ENCODE measurements around the gene GRB7. TPM values are rescaled to one million over a fixed set of nuclear protein-coding genes. Genes with fewer than 3 reads are reported as not detected.

GRB7 gene
- total RNA-seq, 1 experiment from 2014 or later: 2,531 TPM

GRCh38 chr17:39738568-39738901 lies 797 bp downstream of the GRB7 start:
- CTCF ChIA-PET: interaction anchor here (0.6 to 161.2 kb wide), 53 partner anchors 11 to 1400 kb away, joined by 3 to 42089 read pairs (median 11); partner anchors contain the start of genes ERBB2, GRB7, GSDMB and IKZF3
- Mint-ChIP-seq H3K9me3 (ENCODE audit: low read depth, unreplicated experiment) (no peaks in the 10 kb centered on the region), H3K36me3 (ENCODE audit: insufficient read depth, unreplicated experiment) (peaks cover 84% of the 10 kb centered on the region), H3K27me3 (ENCODE audit: unreplicated experiment) (no peaks in the 10 kb centered on the region), H3K27ac (ENCODE audit: unreplicated experiment) (peak overlapping the region; percentile 21), H3K4me1 (ENCODE audit: low read depth, unreplicated experiment) (peaks cover 54% of the 10 kb centered on the region), H3K4me3 (ENCODE audit: low read depth, unreplicated experiment) (peak overlapping the region; percentile 77)
- DNase-seq: peak; percentile 100
- no peak for TF ChIP-seq CTCF (IDR thresholded peaks at IDR 0.05; ENCODE audit: unreplicated experiment)
- intact Hi-C loops (cut with micrococcal nuclease; ENCODE audit: unreplicated experiment): loop anchor here (10.0 kb wide), 1 partner anchor 546 kb away; the partner anchor contains the start of gene CDC6
- no TSS peak for BruUV-seq (replicated peaks)

- Mint-ChIP-seq H3K27ac (ENCODE audit: unreplicated experiment) (peak overlapping the region; percentile 21), H3K4me1 (ENCODE audit: low read depth, unreplicated experiment) (peaks cover 54% of the 10 kb centered on the region), H3K27me3 (ENCODE audit: unreplicated experiment) (no peaks in the 10 kb centered on the region), H3K9me3 (ENCODE audit: low read depth, unreplicated experiment) (no peaks in the 10 kb centered on the region), H3K4me3 (ENCODE audit: low read depth, unreplicated experiment) (peak overlapping the region; percentile 77), H3K36me3 (ENCODE audit: insufficient read depth, unreplicated experiment) (peaks cover 91% of the 10 kb centered on the region)
- peak; percentile 100 for DNase-seq
- intact Hi-C loops (cut with micrococcal nuclease; ENCODE audit: unreplicated experiment): loop anchor here (1.0 to 10.0 kb wide), 11 partner anchors 15 to 546 kb away; partner anchors contain the start of genes CDC6, IKZF3 and PSMD3
- TSS peak; percentile 25 for BruUV-seq (replicated peaks)
- no peak for TF ChIP-seq CTCF (IDR thresholded peaks at IDR 0.05; ENCODE audit: unreplicated experiment)
- CTCF ChIA-PET: interaction anchor here (0.6 to 161.2 kb wide), 88 partner anchors 12 to 1301 kb away, joined by 3 to 42089 read pairs (median 8); partner anchors contain the start of genes ERBB2, FBXL20, GRB7 and GSDMB
Observed at GRCh38 chr17:39738983-39739884, 1.5 kb downstream of the GRB7 start.

DNA sequence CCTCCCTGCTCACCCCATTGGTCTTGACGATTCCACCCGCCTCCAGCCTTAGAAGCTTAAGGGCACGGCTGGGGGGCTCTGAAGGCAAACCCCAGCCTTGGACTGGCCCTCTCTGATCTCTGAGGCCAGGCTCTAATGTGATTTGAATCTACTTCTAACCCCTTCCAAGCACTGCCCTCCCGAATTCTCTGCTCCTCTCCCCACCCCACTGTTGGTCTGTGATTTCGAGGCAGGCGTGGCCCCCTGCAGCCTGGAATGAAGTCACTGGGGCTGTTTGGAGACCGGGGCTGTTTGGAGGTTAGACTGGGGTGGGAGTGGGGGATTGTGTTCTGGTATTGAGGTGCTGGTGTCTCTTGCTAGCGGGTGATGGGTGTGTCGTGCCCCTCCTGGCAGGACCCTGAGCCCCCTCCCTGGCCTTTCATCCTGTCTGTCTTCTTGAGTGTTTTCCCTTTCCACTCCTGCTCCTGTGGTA lies 2.2 kb downstream of the GRB7 start:
- CTCF ChIA-PET: interaction anchor here (0.6 to 161.2 kb wide), 68 partner anchors 13 to 989 kb away, joined by 3 to 42089 read pairs (median 10); partner anchors contain the start of genes ERBB2, FBXL20, GRB7 and GSDMB
- no peak for TF ChIP-seq CTCF (IDR thresholded peaks at IDR 0.05; ENCODE audit: unreplicated experiment)
- Mint-ChIP-seq H3K9me3 (ENCODE audit: low read depth, unreplicated experiment) (no peaks in the 10 kb centered on the region), H3K36me3 (ENCODE audit: insufficient read depth, unreplicated experiment) (peaks cover 98% of the 10 kb centered on the region), H3K4me1 (ENCODE audit: low read depth, unreplicated experiment) (peaks cover 54% of the 10 kb centered on the region), H3K27ac (ENCODE audit: unreplicated experiment) (peak overlapping the region; percentile 21), H3K27me3 (ENCODE audit: unreplicated experiment) (no peaks in the 10 kb centered on the region), H3K4me3 (ENCODE audit: low read depth, unreplicated experiment) (peak overlapping the region; percentile 77)
- intact Hi-C loops (cut with micrococcal nuclease; ENCODE audit: unreplicated experiment): loop anchor here (1.0 to 10.0 kb wide), 12 partner anchors 14 to 545 kb away; partner anchors contain the start of genes CDC6, IKZF3 and PSMD3
- no TSS peak for BruUV-seq (replicated peaks)
- peak; percentile 100 for DNase-seq

DNA sequence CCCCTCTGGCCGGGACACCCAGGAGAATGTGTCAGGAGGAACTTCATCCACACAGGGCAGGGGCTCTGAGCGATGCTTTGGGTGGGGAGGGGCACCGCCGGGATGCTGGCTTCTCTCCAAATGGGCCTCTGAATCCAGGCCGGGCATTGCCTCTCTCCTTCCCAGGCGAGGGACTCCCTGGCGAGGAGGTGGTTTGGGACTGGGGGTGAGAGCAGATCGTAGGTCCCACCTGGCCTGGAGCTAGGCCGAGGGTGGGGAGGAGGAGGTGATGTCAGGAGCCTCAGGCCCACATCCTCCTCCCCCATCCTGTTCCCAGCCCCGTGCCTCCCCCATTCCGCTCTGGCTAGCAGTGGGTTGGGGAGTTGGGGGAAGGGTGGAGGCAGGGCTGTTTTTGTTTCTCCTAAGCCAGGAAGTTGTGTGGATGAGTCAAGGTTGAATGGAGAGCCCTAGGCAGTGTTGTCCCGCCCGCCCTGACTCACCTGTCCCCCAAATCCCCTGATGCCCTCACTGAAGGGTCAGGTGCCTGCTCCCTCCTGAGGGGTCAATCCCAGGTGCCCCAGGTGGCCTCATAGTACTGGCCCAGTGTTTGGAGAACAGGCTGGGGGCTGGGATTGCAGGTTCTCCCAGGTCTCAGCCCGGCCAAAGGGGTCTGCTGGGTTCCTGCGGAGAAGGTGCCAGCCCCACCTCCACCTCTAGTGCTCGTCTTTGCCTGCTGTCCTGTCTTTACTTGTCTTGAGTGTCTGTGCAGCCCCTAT lies 2.8 kb downstream of the GRB7 start:
- peak overlapping the region; percentile 21 for H3K27ac Mint-ChIP-seq (ENCODE audit: unreplicated experiment)
- peaks cover 50% of the 10 kb centered on the region for H3K4me1 Mint-ChIP-seq (ENCODE audit: low read depth, unreplicated experiment)
- no TSS peak for BruUV-seq (replicated peaks)
- TF ChIP-seq CTCF (IDR thresholded peaks at IDR 0.05; ENCODE audit: unreplicated experiment): no peak
- H3K36me3 Mint-ChIP-seq (ENCODE audit: insufficient read depth, unreplicated experiment): peaks cover 100% of the 10 kb centered on the region
- no peaks in the 10 kb centered on the region for H3K9me3 Mint-ChIP-seq (ENCODE audit: low read depth, unreplicated experiment)
- peak overlapping the region; percentile 77 for H3K4me3 Mint-ChIP-seq (ENCODE audit: low read depth, unreplicated experiment)
- intact Hi-C loops (cut with micrococcal nuclease; ENCODE audit: unreplicated experiment): loop anchor here (1.0 kb wide), 1 partner anchor 68 kb away; no protein-coding TSS in a partner anchor
- H3K27me3 Mint-ChIP-seq (ENCODE audit: unreplicated experiment): no peaks in the 10 kb centered on the region
- CTCF ChIA-PET: interaction anchor here (0.6 to 161.2 kb wide), 37 partner anchors 13 to 793 kb away, joined by 3 to 42089 read pairs (median 32); partner anchors contain the start of genes ERBB2, GRB7, GSDMB and IKZF3
- DNase-seq: peak; percentile 100
